Activated naive CD8-positive, alpha-beta T cell treated with anti-CD3 and anti-CD28 coated beads, Interleukin-2, amount 50 U/mL, for 16 hours (primary cell): Measurements from ENCODE around the gene C8B.

Source experiments
- DNase-seq: peaks from one replicate; pipeline ENCODE4 v3.0.0-alpha.2; 2020; ENCODE audit warnings: low read depth, low spot score

The C8B gene

DNA sequence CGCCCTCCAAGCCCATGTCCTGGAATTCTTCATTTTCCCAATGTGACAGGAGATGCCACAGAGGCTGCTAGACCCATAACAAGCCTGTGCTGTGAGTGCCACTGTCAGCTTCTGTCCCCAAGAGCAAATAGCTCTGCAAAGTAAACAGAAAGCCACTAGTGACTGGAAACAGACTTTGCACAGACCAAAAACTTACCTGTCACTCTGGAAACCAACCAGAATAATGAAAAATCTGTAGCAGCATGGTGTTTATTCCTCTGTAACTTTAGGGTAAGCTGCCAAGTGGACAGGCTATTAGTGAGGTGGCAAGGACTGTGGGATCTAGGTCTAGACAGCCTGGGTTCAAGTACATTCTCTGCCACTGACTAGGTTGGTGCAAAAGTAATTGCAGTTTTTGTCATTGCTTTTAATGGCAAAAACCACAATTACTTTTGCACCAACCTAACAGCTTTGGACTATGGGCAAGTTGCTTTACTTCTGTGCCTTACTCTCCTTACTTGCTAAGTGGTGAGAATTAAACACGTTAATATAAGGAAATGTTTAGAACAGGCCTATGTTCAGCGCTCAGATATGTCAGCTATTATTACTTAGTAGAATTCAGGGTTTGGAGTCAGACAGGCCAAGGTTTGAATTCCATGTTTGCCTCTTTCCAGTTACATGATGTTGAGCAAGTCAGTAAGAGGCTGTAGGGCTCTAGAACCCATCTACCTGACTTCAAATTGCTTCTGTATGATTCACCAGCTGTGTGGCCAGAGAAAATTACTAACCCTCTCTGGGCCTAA, at the start of gene C8B:
Gene C8B (minus strand): TSS at position 100 of the 782 bp plus-strand sequence. CDS start 67 bp downstream, at position 33.
- DNase-seq = no peak

DNA sequence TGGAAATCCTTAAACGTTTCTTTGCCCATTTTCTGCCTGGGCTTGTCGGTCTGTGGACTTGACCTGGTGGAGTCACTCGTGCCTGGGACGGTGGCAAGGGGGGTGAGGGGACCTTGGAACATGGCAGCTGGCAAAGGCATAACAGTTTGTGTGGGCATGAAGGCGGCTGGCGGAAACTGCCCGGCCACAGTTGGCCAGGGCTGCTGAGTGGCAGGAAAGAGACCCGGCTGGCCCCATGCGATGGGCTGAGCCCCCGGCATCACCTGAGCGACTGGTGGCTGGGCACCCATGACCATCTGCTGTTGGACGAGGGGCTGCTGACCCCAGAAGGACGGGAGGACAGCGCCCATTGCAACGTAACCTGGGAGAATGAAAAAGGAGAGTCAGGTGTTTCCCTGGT, 49.3 kb upstream of the C8B start:
- no peak for DNase-seq

DNA sequence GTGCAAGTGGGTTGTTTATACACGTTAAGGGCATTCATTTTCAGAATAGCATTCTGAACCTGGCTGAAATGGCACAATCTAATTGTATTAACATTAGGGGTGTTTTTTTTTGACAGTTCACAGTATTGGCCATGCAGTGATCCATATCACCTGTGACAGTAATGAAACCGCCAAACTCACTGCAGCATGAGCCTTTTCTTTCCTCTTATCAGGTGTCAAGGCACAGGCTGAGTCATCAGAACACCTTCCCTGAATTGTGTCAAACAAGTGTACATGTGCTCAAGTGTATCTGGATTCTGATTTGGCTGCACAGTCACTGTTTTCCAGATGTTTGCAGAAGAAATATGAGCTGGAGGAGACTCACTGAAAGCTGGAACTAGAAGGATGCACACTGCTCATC, 47.7 kb upstream of the C8B start:
- DNase-seq = no peak

DNA sequence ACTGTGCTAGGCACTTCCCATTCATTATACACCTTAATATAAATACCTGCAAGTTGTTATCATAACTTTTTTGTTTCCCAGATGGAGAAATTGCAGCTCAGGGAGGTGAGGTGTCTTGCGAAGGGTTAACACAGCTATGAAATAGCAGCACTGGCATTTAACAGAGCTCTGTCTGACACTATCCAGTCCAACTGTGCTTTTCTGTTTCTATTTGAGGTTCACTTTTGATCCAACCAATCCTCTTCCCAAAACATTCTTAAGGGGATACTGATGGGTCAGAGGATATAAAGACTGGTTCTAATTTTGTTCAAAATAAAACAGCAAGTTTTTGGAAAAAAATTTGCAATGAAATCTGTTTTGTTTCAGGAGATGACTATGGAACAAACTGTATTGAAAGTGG, 46.5 kb upstream of the C8B start:
- no peak for DNase-seq

DNA sequence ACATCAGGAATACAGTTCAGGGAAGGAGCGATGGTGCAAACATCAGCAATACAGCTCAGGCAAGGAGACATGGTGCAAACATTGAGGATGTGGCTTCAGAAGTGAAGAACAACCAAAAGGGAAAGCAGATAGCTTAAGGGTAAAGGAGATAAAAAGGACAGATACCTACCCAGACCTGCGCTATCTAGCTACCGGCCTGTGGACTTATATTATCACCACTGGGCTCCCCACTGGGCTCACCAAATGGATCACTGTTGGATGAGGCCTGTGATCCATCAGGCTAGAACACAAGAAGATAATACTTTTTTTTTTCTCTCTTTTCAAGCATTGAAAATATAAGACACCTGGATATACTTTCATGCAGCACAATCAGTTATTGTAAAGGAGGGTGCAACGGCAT, 44.7 kb upstream of the C8B start:
- DNase-seq = no peak

DNA sequence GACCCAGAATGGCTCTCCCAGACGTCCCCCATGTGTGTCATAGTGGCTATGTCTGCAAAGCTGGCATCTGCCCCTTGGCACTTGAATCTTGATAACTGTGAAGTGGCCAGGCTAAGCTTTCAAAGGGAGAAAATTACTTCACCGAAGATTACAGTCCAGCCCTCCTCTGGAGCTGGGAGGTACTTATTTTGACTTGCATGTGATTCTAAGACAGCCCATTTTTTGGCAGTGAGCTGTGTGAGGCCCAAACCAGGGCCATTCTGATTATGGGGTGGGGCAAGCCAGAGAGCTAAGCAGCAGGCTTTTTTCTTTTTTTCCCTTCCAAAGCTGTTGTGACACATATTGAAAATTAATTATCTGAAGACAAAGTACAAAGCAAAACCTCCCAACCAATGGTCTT, 42.1 kb upstream of the C8B start:
- DNase-seq = no peak

DNA sequence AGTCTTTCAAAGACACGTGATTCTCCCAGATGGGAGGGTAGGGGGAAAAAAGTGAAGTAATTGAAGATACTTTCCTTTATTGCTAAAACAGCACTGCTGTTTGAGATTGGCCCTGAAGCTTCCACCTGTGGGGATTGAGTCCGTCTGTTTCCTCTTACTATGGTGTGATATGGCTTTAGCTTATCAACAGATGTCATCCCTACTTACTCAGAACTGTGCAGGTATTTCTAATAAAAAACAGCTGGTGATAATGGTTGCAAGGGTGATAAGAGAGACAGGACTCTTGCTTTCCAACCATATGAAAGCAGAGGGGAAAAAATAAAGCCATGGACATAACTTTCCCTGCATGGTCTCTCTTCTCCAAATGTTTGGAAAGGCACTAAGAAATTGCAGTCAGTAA, 41.7 kb upstream of the C8B start:
- no peak for DNase-seq

DNA sequence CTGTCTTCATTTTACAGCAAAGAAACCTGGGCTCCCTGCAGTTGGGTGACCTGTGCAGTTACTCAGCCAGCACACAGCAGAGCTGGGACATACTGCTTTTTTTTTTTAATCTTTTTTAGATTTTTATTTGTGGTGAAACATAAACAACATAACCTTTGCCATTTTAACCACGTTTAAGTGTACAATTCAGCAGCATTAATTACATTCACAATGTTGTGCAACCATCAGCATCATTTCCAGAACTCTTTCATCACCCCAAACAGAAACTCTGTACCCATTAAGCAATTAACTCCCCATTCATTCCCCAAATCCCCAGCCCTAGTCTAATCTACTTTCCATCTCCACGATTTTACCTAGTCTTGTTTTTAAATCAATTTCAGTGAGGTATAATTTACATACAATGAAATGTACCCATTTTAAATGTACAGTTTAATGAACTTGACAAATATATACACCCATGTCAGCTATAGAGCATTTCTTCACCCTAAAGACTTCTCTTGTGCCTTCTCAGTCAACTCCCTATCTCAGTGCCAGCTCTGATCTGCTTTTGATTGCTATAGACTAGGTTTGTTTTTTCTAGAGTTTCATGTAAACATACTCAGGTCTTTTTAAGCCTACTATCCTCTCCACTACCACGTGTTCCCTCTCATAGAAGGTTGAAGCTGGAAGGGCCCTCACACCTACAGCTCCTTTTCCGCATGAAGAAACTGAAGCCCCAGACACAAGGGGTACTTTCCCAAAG, 37.8 kb upstream of the C8B start:
- no peak for DNase-seq

DNA sequence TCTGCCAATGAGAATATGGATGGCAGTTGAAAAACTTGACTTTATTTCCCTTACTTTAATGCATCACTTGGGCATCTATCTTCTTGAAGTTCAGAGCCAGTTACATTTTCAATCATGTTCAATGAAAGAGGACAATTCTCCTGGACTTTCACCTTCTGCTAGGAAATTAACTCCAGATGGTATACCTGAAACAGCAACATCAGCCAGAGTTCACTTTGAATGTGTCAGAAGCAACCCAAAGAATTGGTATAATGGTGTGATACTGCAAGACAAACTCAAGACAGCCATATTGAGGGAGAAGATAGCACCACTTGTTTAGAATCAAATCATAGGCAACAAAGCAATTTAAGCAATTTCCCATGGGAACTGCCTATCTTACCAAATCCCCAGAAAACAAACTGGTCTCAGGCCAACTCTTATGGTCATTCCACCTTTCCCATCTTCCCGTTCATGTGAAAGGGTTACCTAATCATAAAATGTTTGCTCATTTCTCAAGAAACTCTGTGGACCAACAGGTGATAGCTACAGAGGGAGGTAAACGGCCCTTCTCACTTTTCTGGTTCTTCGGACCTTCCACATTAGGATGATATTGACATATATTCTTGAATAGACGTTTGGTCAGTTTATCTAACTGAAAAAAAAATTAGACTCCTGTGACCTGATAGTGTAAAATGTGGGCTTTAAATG, 29.7 kb upstream of the C8B start:
- DNase-seq = no peak

DNA sequence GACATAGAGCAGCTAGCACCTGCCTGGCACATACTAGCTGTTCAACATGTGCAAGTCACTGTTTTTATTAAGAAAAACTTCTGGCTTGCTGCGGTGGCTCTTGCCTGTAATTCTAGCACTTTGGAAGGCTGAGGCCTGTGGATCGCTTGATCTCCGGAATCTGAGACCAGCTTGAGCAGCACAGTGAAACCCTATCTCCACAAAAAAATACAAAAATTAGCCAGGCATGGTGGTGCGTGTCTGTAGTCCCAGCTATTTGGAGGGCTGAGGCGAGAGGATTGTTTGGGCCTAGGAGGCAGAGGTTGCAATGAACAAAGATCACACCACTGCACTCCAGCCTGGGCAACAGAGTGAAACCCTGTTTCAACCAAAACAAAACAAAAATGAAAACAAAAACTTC, 27.7 kb upstream of the C8B start:
- DNase-seq = no peak

DNA sequence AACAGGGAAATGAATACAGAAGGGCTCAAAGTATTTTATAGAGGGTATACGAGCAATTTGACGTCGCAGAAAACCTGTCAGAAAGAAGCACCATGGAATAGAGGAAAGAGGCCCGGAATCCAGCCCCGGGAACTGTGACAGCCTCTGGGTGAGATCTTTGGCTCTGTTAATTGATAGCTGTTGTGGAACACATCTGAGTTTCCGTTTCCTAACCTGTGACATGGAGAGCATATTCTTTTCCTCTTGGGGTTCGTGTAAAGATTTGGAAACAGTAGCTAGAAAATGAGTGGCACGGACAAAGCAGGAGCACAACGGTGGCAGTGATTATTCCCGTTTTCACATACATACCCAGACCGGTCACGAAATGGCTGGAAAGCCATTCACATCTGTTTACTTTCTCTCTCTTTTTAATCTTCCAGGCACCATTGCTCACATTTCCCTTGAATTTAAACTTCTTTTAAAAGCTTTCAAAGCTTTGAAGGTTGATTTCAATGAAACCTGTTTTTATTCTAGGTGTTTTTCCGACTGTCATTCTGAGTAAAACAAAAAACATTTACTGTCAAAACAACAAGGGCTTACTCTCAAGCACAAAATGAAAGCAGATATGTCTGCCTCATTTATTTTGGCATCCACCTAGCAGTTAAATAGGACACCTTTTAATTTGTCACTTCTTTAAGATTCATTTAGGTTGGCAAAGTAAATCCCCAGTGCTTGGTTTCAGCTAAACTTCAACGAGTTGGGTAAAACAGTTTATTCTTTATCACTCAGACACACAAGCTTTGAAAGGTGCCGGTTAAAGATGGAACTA, 26.7 kb upstream of the C8B start:
- DNase-seq = no peak

DNA sequence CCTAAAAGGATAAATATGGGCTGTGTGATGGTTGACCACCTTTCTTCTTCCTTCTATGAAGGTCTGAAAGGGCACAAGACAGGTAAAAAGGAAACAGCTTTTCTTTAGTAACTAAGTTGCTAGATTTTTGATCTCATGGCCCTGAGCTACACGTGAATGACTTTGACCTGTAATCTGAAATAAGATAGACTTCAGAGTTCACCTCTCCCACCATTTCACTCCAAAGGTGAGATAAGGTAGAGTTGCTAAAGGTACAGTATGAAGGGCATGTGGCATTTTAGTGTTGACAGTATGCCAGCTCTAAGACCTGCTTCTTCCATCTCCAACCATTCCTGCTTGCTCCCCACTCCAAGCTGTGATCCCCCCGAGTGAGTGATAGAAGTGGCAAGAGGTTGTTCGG, 25.8 kb upstream of the C8B start:
- no peak for DNase-seq

DNA sequence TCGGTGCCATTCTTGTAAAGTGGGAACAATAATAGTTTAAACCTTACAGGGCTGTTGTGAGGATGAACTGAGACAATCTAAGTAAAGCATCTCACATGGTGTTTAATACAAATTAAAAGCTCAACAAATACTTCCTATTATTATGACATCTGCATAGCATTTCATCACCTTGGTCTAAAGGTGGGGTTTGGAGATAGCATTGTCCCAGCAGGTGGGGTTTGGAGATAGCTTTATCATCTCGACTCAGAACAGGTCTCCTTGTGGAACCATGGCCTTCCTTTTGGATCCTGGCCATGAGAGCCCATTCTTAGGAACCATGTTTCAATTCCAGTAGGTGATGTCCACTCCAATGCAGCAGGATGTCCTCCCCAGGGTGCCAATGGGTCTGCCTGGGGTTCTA, 20.6 kb upstream of the C8B start:
- no peak for DNase-seq

DNA sequence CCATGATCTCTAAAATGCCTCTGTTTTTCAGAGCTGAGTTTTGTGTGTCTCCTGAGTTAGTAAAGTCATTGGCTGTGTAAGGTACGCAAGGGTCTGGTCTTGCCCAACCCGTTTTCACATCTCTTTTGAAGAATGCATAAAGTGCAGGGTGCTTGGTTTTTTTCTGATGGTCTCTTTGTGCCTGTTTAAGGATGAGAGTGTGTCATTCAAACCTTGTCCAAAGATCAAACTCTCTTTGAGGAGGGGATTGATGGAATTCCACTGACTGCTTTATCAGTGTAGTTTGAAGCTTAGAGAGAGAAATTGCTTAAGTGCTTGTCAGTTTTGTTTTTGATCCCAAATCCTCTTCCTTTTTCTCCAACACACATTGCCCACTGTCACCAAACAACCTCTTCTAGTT, 20.0 kb upstream of the C8B start:
- DNase-seq = no peak

DNA sequence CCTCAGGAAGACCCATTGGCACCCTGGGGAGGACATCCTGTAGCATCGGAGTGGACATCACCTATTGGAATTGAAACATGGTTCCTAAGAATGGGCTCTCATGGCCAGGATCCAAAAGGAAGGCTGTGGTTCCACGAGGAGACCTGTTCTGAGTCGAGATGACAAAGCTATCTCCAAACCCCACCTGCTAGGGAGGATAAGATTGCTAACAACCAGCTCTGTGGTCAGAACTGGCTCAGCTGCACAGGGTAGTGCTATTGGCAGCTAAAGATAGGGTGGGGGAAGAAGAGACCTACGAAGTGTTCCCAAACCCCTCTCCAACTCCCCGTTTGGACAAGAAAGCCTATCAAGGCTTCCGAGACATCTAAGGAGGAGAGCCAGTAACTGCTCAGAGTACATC, 17.7 kb upstream of the C8B start:
- no peak for DNase-seq

DNA sequence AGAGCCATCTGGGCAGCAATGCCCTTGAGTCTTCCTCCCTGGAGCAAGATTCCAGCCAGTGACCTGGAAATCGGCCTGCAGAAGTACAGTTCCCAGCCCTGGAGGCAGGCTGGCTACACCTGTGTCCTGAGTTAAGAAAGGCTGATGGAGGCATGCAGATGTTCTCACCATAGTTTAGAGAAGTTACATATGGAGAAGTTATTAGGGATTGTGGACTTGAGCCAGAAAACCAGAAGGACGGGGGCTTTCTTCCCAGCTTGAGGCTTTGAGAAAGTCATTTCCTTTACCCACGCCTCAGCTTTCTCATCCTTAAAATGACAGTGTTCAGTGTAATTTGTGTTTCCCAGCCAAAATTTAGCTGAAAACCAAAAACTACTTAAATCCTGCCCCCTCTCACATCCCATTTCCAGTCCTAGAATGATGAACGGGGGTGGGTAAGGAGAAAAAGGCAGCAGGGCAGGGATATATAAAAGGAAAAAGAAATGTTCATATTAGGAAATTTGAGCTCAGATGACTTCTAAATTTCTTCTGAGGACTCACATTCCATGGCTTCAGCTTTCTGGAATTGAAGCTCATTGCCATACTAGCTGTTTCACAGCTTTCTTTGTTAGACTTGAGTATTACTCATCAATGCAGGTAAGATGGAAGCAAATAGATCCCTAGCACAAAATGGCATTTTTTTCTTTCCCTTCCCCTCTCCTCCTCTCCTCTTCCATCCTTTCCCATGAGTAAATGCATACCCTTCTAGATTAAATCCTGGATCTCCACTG, 14.4 kb upstream of the C8B start:
- DNase-seq = no peak

DNA sequence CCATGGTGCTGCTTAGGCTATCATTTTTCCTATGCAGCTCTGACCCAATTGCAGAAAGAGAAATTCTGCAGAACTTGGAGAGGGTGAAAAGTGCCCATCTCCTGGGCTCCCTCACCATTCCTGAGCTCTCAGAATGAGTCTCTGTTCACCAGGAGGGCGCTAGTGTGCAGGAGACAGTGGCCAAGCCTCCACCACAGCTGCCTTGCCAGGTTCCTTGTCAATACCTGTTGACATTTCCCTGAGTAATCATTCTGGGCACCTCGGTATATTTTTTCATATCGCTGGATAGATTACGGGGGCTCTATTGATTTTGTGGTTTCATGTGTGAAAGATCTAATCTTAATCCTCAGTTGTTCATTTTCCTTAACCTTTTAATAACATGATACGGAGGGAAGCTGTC, 13.0 kb upstream of the C8B start:
- DNase-seq = no peak

DNA sequence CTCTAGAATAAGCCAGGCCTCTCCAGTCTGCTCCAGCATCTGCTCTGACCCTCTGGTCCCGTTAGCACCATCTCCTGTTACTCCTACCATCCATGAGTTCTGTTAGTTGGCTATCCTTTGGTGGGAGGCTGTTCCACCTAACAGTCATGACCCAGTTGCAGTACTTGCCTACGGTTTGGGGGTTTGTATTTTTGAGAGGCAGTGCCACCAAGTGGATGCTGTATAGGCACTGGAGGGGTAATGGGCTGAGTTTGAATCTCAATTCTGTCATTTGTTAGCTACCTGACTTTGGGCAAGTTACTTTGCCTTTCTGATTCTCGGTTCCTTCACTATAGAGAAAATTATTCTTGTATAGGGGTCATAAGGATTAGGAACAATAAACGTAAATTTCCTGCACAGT, 12.1 kb upstream of the C8B start:
- no peak for DNase-seq

DNA sequence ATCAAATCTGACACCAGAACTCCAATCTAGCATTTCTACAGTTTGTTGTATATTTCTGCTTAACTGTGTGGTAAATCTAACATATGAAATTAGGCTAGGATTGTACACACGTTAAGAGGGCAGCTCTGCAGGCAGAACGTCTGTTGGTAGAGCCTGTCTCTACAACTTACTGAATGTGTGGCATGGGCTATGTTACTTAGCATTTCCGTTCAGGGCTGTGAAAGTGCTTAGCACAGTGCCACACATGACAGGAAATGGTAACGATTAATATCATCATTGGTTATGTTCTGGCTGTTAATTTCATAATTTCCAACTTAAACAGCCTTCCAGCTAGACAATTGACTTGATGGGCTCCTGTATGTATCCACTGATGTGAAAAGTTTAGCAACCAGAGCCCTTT, 9.6 kb upstream of the C8B start:
- DNase-seq = no peak

DNA sequence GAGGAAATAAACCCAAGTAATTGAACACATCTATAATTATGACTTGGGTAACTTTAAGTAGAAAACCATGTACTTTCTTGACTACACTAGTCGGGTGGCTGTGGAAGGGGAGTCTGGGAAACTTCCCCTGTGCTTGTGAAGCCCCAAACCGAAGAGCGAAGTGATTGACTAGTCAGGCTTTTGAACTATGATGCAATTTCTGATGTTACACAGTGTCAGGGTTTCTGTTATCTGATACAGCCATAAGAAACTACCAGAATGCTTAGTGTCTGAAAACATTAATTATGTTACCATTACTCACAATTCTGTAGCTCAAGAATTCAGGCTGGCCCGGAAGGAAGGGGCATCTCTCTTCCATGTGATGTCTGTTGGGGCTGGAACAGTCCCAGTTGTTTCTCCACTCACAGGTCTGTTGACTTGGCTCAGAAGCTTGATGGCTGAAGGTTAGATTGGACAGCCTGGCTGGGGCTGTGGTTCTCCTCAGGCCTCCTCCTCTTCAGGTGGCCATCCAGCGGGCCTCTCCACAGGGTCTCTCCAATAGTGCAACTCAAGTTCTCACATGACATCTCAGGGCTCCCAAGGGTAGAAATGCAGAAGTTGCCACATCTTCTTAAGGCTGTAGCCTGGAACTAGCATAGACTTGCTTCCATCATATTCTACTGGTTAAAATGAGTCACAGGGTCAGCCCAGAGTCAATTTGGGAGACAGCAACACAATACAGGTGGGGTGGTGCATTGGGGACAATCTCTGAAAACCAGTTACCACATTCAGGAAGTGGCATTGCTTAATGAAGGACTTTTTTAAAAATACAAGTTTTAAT, 8.3 kb upstream of the C8B start:
- no peak for DNase-seq
